Fibroblast of mammary gland (primary cell): ENCODE results near the gene ZCCHC10.

Source experiments
- DNase-seq: peaks from one replicate; pipeline ENCODE4 v3.0.0-alpha.2; 2010; ENCODE audit warnings: low read depth
- H3K4me3 ChIP-seq: 2 replicates; pipeline ENCODE4 v1.5.1; 2011; ENCODE audit warnings: low read depth, mild to moderate bottlenecking, low read length, moderate library complexity; ENCODE audit not compliant: control insufficient read depth
- CTCF ChIP-seq: conservative IDR thresholded peaks from 2 replicates; pipeline ENCODE4 v1.5.1; 2011; ENCODE audit warnings: low read depth, low read length, inconsistent platforms; ENCODE audit not compliant: control insufficient read depth, insufficient read depth

The ZCCHC10 gene

GRCh38 chr5:133025804-133026663 lies at the start of gene ZCCHC10:
ZCCHC10 (minus strand) TSS chr5:133026549; CDS start chr5:133026537, 12 bp downstream.
- TF ChIP-seq CTCF, result no peak
- DNase-seq, result peak; percentile 87
- H3K4me3 ChIP-seq, result peak within 1 kb of the TSS; percentile 90

- H3K4me3 ChIP-seq, result no peak overlapping the region
- no peak for TF ChIP-seq CTCF
- no peak for DNase-seq
Observed at GRCh38 chr5:133075572-133076536, 49.5 kb upstream of the ZCCHC10 start.

- no peak overlapping the region for H3K4me3 ChIP-seq
- TF ChIP-seq CTCF, result no peak
- DNase-seq, result no peak
Observed at GRCh38 chr5:133072021-133072420, 45.7 kb upstream of the ZCCHC10 start.

- TF ChIP-seq CTCF, result no peak
- no peak overlapping the region for H3K4me3 ChIP-seq
- no peak for DNase-seq
Observed at GRCh38 chr5:133066045-133066444, 39.7 kb upstream of the ZCCHC10 start.

- no peak for TF ChIP-seq CTCF
- DNase-seq, result no peak
- H3K4me3 ChIP-seq, result no peak overlapping the region
Observed at GRCh38 chr5:133065471-133065870, 39.1 kb upstream of the ZCCHC10 start.

GRCh38 chr5:133063965-133064364 lies 37.6 kb upstream of the ZCCHC10 start:
- H3K4me3 ChIP-seq, result no peak overlapping the region
- no peak for TF ChIP-seq CTCF
- DNase-seq, result peak; percentile 27
